M059J (cell line): ENCODE data around the gene TPP2. TPM values are rescaled to one million over a fixed set of nuclear protein-coding genes. Genes with fewer than 3 reads are reported as not detected.

Experiments
- DNase-seq: peaks from one replicate; pipeline ENCODE4 v3.0.0-alpha.2; 2012; ENCODE audit warnings: low read depth
- total RNA-seq: library from RNA; depleted of rRNA; stranded (reverse); fragments of >200 nt; shearing (Covaris generic); gene quantifications from 2 replicates; pipeline ENCODE4 v1.2.3, GENCODE V29; 2014

TPP2 gene
- total RNA-seq, 1 experiment from 2014 or later, result 34.4 TPM

DNA sequence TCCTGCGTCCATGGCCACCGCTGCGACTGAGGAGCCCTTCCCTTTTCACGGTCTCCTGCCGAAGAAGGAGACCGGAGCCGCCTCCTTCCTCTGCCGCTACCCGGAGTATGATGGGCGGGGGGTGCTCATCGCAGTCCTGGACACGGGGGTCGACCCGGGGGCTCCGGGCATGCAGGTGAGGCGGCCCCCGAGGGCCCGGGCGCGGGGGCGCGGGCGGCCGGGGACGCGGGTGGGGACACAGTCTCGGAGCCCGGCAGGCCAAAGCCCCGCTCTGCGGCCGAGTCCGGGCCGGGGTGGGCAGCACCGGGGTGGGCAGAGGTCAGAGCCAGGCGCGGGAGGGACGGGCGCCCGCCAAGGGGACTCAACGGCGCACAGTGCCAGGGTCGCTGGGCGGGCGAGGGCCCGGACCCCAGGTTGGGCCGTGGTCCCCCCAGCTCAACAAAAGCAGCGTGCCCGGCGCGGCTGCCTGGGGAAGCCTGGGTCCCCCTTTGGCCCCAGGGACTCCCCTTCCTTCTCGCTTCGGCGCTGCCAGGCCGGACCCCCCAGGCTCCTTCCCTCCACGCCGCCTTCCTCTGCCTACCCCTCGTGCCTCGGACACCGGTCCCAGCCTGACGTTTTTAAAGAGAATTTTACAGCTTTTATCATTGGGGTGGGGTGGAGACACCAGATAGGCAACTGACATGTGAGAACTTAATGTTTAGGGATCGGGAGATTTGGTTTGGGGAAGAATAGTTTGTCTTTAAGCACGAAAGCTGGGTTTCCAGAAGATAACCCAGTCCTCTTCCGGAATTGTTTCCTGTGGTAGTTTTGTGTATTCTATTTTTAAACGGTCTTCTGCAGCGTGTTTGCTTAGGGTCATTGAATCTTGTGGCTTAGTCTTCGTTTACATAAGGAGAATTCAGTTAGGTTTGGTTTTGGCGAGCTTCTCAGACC, 509 bp downstream of the TPP2 start:
- peak; percentile 45 for DNase-seq

DNA sequence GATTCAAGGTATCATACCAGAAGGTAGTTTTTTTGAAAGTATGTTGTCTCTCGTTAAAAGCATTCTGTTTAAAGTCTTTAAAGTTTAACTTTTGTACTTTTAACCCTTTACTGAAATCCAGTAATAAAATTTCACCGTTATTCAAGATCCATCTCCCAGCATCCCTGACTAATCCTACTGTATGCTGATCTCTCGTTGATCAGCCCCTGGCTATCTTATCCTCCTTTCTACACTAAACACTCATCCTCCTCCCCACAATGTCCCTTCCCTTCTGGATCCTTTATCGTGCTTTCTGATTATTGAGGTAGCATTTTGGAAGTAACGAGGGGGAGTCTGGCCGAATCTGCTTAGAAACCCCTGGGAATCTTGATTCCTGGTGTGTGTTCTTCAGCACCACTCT, 1.3 kb downstream of the TPP2 start:
- peak; percentile 3 for DNase-seq

DNA sequence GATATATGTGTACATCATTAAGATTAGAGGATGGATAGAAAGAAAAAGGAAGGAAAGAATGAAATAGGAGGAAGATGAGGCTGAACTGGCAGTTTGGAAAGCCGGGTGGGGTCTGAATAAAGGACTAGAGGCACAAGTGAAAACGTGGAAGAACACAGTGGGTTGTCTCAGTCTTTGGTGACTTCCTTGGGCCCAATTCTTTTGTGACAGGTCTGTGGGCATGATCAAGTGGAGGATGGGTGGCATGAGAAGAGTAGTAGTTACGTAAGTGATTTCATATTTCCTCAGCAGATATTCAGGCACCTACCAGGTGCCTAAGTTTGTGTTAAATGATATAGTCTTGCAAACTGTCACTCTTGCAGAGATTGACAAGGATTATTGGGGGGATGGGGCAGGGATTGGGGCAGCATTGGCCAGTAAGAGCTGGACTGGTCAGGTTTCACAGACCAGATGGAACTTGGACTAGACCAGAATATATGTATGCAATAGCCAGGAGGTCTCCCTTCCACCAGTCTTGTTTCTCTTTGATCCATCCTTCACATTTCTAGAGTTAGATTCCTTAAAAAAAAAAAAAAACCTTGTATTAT, 2.7 kb downstream of the TPP2 start:
- DNase-seq, result no peak

DNA sequence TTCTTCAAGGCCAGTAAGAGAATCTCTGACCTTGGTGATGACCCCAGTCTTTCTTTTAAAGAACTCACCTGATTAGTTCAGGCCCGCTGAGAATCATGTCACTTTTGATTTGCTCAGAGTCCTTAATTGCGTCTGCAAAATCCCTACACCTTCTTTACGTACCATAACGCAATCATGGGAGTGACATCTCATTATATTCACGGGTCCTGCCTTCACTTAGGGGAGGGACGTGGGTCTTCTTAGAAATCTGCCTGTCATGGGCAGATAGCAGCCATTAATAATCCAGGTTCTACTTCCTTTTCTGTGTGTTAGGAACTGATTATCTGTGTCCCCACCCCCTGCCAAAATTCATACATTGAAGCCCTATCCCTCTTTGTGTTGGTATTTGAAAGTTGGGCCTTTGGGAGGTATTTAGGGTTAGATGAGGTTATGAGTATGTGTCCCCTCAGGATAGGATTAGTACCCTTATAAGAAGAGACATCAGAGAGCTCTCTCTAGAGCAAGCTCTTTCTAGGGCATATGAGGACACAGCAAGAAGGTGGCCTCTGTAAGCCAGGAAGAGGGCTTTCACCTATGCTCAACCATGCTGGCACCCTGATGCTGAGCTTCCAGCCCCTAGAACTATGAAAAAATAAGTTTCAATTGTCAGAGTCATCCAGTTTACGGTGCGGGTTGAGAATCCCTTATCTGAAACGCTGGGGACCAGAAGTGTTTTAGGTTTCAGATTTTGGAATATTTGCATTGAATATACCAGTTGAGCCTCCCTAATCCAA, 9.9 kb downstream of the TPP2 start:
- no peak for DNase-seq

DNA sequence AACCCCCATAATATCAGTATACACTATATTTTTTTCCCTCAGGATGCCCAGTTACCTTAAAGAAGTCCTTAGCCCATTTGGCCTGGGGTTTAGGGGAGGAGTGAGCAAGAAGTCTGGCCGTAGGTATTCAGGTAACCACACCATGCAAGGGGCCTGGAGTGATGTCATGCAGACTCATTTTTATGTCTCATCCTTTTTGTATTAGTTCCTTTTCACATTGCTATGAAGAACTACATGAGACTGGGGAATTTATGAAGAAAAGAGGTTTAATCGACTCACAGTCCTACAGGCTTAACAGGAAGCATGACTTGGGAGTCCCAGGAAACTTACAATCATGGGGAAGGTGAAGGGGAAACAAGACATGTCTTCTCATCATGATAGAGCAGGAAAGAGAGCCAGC, 12.2 kb downstream of the TPP2 start:
- DNase-seq, result peak; percentile 3

DNA sequence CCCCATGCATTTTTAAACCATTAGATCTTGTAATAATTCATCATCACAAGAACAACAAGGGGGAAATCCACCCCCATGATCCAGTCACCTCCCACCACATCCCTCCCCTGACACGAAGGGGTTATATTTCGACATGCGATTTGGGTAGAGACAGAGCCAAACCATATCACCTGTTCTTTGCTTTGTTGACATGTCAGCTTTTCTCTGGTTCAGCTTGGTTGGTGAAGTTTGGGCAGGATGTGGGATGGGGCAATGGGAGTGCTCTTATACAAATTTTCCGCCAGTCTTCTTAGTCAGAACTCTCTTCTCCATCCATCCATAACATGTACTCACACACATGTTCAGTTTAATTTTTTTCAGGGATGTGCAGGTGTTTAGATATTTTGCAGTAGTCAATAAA, 12.9 kb downstream of the TPP2 start:
- DNase-seq, result no peak

DNA sequence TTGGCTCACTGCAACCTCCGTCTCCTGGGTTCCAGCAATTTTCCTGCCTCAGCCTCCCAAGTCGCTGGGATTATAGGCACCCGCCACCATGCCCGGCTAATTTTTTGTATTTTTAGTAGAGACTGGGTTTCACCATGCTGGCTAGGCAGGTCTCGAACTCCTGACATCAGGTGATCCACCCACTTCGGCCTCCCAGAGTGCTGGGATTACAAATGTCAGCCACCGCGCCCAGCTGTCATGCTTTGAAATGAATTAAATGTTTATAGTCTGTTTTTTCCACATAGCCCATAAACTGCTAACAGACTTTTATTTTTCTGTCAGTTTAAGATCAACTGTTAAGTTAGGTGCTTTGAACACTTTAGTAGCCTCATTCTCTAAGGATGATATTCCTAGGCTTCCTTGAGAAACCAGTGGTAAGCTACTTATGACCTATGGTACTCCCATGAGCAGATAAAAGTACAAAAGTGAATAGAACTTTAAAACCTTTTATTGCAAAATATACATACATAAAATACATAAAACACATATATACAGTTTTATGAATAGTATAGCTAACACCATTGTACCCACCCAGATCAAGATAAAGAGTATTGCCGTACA, 13.6 kb downstream of the TPP2 start:
- DNase-seq, result no peak

DNA sequence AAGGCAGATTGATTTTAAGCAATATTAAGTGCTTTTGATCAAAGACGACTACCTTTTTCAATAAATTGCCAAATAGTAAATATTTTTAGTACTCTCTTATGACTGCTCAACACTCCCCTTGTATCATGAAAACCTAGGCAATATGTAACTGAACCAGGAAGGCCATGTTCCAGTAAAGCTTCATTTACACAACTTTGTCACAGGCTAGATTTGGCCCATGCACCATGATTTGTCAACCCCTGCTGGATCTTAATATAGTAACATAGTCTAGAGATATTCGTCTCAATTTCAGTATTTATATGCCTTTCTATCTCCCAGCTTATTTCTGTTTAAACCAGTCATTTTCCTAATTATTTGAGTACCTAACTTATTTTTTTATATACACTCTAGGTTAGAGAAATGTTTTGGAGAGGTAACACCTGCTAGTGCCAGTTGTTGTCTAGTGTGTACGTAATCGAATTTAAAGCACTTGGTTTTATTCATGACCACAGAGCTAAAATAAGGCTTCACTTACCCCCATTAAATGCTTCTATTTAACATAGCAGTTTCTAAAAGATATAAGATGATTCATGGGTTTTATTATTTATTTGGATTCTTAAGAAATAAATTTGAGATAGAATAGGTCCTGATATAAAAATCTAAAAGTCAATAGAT, 21.0 kb downstream of the TPP2 start:
- DNase-seq, result no peak

DNA sequence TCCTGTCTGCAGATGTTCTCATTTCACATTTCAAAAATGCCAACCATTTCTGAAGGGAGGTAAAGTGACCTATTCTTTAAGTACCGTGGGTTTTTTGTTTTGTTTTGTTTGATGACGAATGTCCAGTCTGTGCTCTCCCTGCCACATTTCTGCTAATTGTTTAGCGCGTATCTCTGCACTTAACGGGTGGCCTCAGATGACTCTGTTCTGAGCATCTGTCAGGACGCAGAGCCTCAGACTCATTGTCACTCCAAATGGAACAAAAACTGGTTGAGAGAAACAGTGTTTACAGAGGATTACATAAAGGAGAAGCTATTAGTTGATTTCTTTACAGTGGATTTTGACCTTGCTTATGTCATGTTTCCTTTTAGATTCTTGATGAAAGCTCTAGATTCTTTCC, 23.7 kb downstream of the TPP2 start:
- no peak for DNase-seq

DNA sequence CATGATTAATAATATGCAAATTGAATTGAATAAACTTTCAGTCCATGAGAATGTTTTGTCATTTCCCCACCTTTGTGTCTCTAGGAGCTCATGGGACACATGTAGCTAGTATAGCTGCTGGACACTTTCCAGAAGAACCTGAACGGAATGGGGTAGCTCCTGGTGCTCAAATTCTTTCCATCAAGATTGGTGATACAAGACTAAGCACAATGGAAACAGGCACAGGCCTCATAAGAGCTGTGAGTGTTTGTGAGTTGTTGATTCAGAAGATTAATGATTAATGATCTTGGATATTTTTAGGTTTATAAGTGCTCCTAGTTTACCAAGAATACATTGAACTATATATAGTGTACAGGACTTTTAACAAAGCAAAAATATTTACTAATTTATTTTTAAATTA, 30.1 kb downstream of the TPP2 start:
- no peak for DNase-seq

DNA sequence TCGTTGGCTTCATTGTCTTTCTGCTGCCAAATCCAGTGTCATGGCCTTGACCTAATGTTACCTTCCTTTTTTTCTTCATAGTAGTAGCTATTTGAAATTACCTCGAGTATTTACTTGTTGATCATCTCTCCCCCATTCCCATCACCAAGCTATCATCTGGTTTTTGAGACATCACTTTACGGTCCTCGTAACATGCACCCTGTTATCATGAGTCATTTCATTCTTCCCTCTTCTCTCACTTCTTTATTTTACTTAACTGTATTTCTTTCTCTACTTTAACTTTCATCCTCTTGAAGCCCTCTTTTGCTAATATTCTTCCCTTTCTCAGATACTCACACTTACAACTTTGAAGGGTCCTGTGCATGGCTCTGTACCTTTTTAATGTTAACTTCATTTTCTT, 31.8 kb downstream of the TPP2 start:
- DNase-seq, result no peak

DNA sequence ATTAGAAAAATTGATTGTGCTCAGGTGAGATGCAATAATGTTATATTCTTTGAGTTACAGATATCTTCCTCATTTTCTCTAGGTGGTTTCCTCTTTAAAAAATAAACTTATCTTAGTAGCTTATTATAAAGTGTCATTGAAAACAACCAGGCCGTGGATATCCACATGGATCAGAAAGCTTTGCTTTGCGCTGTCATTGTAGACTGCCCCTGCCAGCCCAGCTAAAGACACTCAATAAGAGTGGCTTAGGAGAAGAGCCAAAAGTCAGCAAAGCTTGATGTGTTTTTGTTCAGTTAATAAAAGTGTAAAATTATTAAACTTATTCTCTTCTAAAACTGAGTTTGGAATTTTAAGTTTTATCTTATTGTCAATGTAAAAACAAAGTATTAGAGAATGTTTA, 34.4 kb downstream of the TPP2 start:
- no peak for DNase-seq

DNA sequence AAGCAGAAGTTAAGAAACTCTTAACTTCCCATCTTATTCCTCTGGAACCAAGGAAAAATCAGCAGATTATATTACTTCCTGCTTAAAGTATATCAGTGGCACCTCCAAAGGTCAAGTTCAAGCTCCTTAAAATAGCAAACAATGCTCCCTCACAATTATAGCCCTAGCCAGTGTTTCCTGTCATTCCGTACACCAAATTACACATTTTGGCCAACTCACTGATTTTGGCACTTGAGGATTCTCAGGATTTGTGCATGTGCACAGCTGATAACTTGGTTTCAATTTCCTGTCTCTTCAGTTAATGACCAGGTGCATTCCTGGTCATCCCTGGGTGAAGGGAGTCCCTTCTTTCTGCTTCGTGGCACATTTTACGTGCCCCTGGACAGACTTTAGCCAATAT, 42.0 kb downstream of the TPP2 start:
- DNase-seq, result no peak

DNA sequence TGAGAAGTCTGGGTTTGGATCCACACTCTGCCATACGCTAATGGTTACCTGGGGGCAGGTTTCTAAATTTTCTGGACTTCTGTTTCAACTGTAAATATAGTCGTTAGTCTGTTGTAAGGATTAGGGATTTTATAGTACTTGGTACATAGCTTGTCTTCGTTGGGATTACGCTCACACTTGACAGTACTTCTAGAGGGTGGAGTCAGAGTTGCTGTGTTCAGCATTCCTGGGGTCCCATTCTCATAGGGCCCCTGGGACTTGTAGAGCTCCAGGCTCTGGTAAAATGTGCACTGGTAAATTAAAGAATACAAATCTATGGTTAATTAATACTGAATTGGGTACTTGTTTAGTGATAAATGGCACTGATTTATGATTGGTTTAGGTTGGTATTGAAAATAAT, 45.2 kb downstream of the TPP2 start:
- no peak for DNase-seq

DNA sequence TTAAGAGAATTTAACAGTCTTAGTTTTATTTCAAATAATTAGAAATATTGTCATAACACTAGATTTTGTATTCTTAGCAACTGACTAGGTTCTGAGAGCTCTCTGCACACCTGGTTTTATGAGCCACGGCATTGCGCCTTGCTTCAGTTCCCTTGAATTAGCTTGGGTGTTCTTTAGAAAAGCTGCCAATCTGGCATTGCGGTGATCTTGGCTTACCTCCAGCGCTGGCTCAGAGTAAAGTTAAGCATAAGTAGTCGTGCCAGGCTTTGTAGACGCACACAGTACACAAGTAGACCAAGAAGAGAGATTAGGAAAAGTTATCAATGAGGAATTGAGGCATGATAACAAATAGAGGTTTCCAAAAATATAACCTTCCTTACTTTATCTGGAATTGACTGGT, 45.7 kb downstream of the TPP2 start:
- DNase-seq, result no peak

DNA sequence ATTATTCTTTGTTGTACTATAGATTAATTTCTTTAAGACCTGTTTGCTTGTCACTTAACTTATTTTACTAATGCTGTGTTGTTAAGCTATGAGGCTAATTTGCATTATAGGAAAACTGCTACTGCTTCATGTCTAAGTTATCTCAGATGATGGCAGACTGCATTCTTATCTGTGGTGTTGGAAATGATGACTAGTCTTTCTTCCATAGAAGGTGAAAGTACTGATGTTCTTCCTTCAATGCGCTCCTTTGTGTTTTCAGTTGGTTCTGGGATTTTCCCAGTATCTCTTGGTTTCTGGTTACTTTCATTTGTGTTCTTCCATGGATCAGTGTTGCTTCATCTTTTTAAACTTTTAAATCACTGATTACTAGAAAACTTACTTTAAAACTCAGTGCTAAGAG, 46.9 kb downstream of the TPP2 start:
- DNase-seq, result no peak

DNA sequence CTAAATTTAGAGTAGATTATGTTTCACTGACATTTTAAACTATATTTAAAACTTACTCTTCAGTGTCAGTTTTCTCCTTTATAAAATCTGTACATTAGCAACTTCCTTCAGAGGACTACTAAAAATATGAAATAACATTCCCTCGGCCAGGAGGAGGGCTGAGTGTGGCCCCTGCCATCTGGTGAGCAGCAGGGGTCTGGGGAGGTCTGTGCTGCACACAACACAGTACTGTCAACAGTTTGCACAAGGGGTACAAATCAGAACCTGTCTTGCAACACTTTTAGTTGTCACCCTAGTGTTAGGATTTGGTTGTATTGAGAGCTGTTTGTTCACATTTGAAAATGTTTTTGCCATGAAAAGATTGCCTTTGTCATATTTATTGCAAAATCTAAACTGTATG, 48.9 kb downstream of the TPP2 start:
- DNase-seq, result no peak

DNA sequence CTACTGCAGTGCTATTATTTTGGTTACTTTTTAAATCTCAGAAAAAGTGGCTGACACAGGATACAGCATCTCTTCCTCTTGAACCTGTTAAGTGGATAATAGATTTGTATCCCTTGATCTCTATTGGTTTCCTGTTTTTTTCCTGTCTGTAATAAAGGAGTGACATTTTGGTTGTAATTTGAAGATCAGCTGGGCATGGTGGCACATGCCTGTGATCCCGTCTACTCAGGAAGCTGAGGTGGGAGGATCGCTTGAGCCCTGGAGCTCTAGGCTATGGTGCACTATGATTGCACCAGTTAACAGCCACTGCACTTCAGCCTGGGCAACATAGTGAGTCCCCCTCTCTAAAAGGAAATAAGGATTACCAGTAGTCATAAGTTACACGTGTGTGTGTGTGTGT, 51.3 kb downstream of the TPP2 start:
- no peak for DNase-seq

DNA sequence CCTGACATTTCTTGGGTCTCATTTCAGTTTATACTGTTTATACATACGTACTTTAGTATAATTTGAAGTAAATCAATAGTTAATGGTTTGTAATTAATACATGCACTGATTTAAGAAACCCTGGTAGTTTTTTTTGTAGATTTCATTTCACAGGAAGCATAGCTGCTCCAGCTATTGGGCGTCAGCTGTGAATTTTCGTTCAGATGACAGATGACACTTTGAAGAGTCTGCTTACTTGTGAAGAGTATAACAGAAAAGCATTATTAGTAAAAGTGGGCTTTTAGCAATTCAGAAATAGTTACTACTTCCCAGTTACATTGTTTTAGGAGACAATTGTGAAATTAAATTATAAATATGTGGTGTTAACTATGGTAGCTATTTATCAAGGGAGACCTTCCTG, 53.7 kb downstream of the TPP2 start:
- no peak for DNase-seq

DNA sequence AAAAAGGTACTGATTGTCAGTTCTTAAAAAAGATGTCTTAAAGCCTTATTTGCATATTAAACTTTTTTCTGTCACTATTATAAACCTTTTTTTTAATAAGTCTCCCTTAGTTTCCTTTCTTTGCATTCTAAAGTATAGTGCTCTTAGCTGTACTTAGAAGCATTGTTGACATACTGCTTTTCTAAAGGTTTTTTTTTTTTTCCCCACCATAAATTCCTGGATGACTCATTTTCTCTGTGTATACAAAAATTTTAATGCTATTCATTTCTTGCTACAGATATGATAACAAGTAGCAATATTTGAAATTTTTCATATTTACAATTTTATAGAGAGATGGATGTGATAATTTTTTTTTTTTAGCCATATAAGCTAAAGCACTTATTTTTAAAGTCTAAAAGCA, 54.6 kb downstream of the TPP2 start:
- DNase-seq, result peak; percentile 1

DNA sequence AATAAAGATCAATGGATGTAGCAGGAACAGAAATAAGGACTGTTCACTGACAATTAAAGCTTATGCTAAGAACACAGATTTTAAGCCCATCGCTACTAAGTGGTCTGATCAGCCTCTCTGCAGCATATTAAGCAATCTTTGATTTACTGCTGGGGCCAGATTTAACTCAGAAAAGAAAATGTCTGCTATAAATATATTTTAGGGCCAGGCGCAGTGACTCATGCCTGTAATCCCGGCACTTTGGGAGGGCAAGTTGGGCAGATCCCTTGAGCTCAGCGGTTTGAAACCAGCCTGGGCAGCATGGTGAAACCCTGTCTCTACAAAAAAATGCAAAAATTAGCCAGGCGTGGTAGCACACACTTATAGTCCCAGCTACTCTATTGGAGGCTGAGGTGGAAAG, 55.1 kb downstream of the TPP2 start:
- DNase-seq, result peak; percentile 3

DNA sequence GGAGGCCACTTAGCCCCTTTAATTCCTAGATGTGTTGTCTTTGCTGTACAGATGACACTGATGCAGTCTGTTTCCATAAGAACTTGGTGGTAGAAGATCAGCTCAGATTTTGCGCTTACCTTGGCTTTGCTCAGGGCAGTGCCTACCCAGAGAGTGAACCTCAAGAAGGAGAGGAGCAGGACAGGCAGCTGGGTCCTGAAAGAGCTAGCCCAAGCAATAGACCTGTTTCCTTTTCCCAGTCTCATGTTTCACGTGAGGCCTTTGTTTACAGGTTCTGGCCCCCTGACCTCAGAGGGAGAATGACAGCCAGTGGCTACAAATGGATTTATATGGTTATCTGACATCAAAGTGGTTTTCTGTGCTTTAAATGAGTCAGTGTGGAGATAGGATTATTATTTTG, 58.0 kb downstream of the TPP2 start:
- DNase-seq, result peak; percentile 20
